ENCODE results near the gene IER5. TPM values are rescaled to one million over a fixed set of nuclear protein-coding genes. Genes with fewer than 3 reads are reported as not detected.

The IER5 gene
- total and polyA plus RNA-seq, 2 donors (not counting 1 experiment from before 2014, with no cell fraction given) = 98.1 to 166 TPM

GRCh38 chr1:181112071-181112929 lies 23.8 kb downstream of the IER5 start:
- Histone ChIP-seq H3K9ac (ENCODE audit: low read length) (peak overlapping the region; percentile 3), H3K79me2 (ENCODE audit: control insufficient read depth, insufficient read depth, low read length) (no peaks in the 10 kb centered on the region), H3K9me3 (ENCODE audit: control extremely low read depth in 1 of 3, control insufficient read depth in 2 of 3, insufficient read depth in 1 of 3, low read length in 2 of 3) (no peaks in the 10 kb centered on the region), H2AFZ (ENCODE audit: insufficient read depth, low read depth, low read length, poor library complexity, severe bottlenecking) (no peak overlapping the region), H3K27me3 (replicated peaks in 1 of 4; ENCODE audit: control extremely low read depth in 1 of 4, control insufficient read depth in 3 of 4, insufficient read depth in 4 of 4, low read length in 3 of 4) (no peaks in the 10 kb centered on the region), H3K4me1 (ENCODE audit: control insufficient read depth in 2 of 2, insufficient read depth in 2 of 2, low read length in 2 of 2) (peaks cover 27 to 28% of the 10 kb centered on the region in 2 donors), H3K27ac (ENCODE audit: low read length in 2 of 2) (no peak overlapping the region), H3K36me3 (replicated peaks in 1 of 2; ENCODE audit: control extremely low read depth in 1 of 2, control insufficient read depth in 1 of 2, extremely low read depth in 1 of 2, insufficient read depth in 2 of 2, low read length in 1 of 2) (no peaks in the 10 kb centered on the region), H3K4me3 (ENCODE audit: control extremely low read depth in 1 of 5, extremely low read depth in 1 of 5, insufficient read depth in 1 of 5, low read depth in 2 of 5, low read length in 4 of 5) (peak overlapping the region in 1 of 5 experiments; percentile 9), H4K20me1 (ENCODE audit: control insufficient read depth, insufficient read depth, low read length, poor library complexity, severe bottlenecking) (no peaks in the 10 kb centered on the region), H3K4me2 (replicated peaks; ENCODE audit: low read depth, low read length, poor library complexity, severe bottlenecking) (peak overlapping the region; percentile 54)
- Mint-ChIP-seq H3K27me3 (no peaks in the 10 kb centered on the region), H3K4me1 (peaks cover 34% of the 10 kb centered on the region), H3K9me3 (ENCODE audit: insufficient read depth) (no peaks in the 10 kb centered on the region), H3K4me3 (peak overlapping the region; percentile 33), H3K27ac (peak overlapping the region; percentile 42)
- WGBS (ENCODE audit: insufficient coverage) = 65% methylated on average over 4 of the region's 10 CpGs
- ATAC-seq (ENCODE audit: low read depth) (no peak), DNase-seq (no peak)
- ChIA-PET POLR2A (no interaction called here), CTCF (interaction anchor here (1.0 to 1.4 kb wide), 4 partner anchors 10 to 30 kb away, joined by 3 to 5 read pairs (median 3); no protein-coding TSS in a partner anchor)
- intact Hi-C loops (cut with micrococcal nuclease) = no loop called here
- no peak for TF ChIP-seq CTCF (IDR thresholded peaks at IDR 0.05)
- TF ChIP-seq EZH2 (IDR thresholded peaks at IDR 0.05; ENCODE audit: borderline replicate concordance, insufficient read depth, low read depth, low read length, poor library complexity, severe bottlenecking) = no peak

DNA sequence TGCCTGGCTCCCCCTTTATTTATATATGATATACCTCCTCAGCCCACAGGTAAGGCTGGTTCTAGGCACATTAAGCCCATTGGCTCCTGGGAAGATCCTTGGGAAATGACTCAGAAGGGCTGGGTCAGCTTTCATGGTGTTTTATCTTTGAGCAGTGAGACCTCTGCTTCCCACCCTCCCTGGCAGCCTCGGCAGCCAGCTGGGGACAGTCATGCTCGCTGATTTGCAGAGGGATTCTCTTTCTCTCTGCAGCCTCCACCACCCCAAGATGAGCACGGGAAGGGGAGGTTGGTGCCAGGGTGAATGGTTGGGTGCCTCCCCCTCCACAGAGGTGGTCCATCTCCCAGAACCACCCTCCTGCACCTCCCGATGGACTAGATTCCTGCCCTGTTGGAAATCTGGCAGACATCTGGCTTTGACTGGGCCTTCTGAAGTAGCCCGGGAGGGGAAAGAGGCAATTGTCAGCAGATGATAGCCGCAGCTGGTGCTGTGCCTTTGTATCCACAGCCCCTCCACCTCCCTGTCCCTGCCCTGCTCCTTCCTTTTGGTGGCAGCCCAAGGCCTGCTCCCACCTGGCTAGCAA lies 24.6 kb downstream of the IER5 start:
- intact Hi-C loops (cut with micrococcal nuclease) = no loop called here
- ATAC-seq (ENCODE audit: low read depth) (no peak), DNase-seq (no peak)
- ChIA-PET CTCF (interaction anchor here (1.0 kb wide), 1 partner anchor 29 kb away, joined by 3 read pairs; no protein-coding TSS in a partner anchor), POLR2A (no interaction called here)
- peak overlapping the region in 1 of 5 experiments; percentile 9 for H3K4me3 ChIP-seq (ENCODE audit: control extremely low read depth in 1 of 5, extremely low read depth in 1 of 5, insufficient read depth in 1 of 5, low read depth in 2 of 5, low read length in 4 of 5)
- no peaks in the 10 kb centered on the region for H3K36me3 ChIP-seq (replicated peaks in 1 of 2; ENCODE audit: control extremely low read depth in 1 of 2, control insufficient read depth in 1 of 2, extremely low read depth in 1 of 2, insufficient read depth in 2 of 2, low read length in 1 of 2)
- no peak overlapping the region for H3K4me3 Mint-ChIP-seq
- H3K27ac ChIP-seq (ENCODE audit: low read length in 2 of 2) = no peak overlapping the region
- no peaks in the 10 kb centered on the region for H3K79me2 ChIP-seq (ENCODE audit: control insufficient read depth, insufficient read depth, low read length)
- H3K27me3 Mint-ChIP-seq = no peaks in the 10 kb centered on the region
- no peaks in the 10 kb centered on the region for H3K27me3 ChIP-seq (replicated peaks in 1 of 4; ENCODE audit: control extremely low read depth in 1 of 4, control insufficient read depth in 3 of 4, insufficient read depth in 4 of 4, low read length in 3 of 4)
- peaks cover 27 to 28% of the 10 kb centered on the region in 2 donors for H3K4me1 ChIP-seq (ENCODE audit: control insufficient read depth in 2 of 2, insufficient read depth in 2 of 2, low read length in 2 of 2)
- H3K27ac Mint-ChIP-seq = no peak overlapping the region
- H2AFZ ChIP-seq (ENCODE audit: insufficient read depth, low read depth, low read length, poor library complexity, severe bottlenecking) = no peak overlapping the region
- H3K4me2 ChIP-seq (replicated peaks; ENCODE audit: low read depth, low read length, poor library complexity, severe bottlenecking) = peak overlapping the region; percentile 54
- no peaks in the 10 kb centered on the region for H4K20me1 ChIP-seq (ENCODE audit: control insufficient read depth, insufficient read depth, low read length, poor library complexity, severe bottlenecking)
- WGBS (ENCODE audit: insufficient coverage) = 92% methylated on average over 5 of the region's 6 CpGs
- H3K9ac ChIP-seq (ENCODE audit: low read length) = peak overlapping the region; percentile 3
- H3K9me3 Mint-ChIP-seq (ENCODE audit: insufficient read depth) = no peaks in the 10 kb centered on the region
- no peaks in the 10 kb centered on the region for H3K9me3 ChIP-seq (ENCODE audit: control extremely low read depth in 1 of 3, control insufficient read depth in 2 of 3, insufficient read depth in 1 of 3, low read length in 2 of 3)
- peaks cover 34% of the 10 kb centered on the region for H3K4me1 Mint-ChIP-seq
- TF ChIP-seq CTCF (IDR thresholded peaks at IDR 0.05) (no peak), EZH2 (IDR thresholded peaks at IDR 0.05; ENCODE audit: borderline replicate concordance, insufficient read depth, low read depth, low read length, poor library complexity, severe bottlenecking) (no peak)
